C4-2B (cell line): ENCODE measurements around the gene IL27RA.
A peak's percentile ranks its signal among the peaks of the same experiment; 100 is the strongest.

Source experiments
- CTCF ChIP-seq: fragments of 450-650 bp; conservative IDR thresholded peaks from 2 replicates; pipeline ENCODE4 v1.5.1; 2017; ENCODE audit warnings: mild to moderate bottlenecking
- ZFX ChIP-seq: fragments of 450-650 bp; IDR thresholded peaks from 2 replicates; pipeline ENCODE4 v1.6.1; 2017

DNA sequence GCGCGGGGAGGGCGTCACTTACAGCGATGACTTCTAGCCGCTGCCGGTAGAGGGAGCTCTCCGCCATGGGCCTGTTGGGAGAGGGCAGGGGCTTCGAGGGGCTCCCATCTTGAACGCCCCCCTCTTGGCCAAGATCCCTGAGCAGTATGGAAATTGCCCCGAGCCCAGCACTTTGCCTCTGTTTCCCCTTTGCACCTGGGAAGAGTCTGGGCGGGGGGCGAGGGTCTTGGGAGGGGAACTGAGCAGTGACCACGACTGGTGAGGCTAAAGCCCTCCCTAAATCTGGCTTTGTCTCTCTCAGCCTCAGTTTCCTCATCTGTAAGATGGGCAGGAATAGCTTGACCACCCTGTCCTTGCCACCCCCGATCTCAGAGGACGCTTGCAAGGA lies 27.5 kb downstream of the IL27RA start:
- peak; percentile 80 for TF ChIP-seq CTCF
- no peak for TF ChIP-seq ZFX
